Measurements from ENCODE around the gene UBIAD1.

UBIAD1 gene

GRCh38 chr1:11272832-11273594 is at the start of gene UBIAD1:
TSS of gene UBIAD1 (plus strand) at chr1:11273198. CDS start at chr1:11273532, 334 bp downstream.
- CTCF ChIA-PET: interaction anchor here (1.0 to 3.0 kb wide), 4 partner anchors 10 to 32 kb away, joined by 3 to 10 read pairs (median 6); partner anchors contain the start of gene MTOR
- DNase-seq (ENCODE audit: extremely low spot score): peak; percentile 98
- no peak for TF ChIP-seq CTCF (IDR thresholded peaks at IDR 0.05; ENCODE audit: control extremely low read depth, extremely low read depth, low read depth, missing control alignments)
- POLR2A ChIA-PET: interaction anchor here (0.7 to 1.2 kb wide), 2 partner anchors 11 to 298 kb away, joined by 3 to 4 read pairs; partner anchors contain the start of gene MTOR

- ChIA-PET POLR2A (no interaction called here), CTCF (interaction anchor here (1.2 to 8.9 kb wide), 5 partner anchors 9 to 189 kb away, joined by 3 to 65 read pairs (median 4); no protein-coding TSS in a partner anchor)
Measured at GRCh38 chr1:11227106-11228077, 45.6 kb upstream of the UBIAD1 start.

GRCh38 chr1:11229203-11229602 is 43.8 kb upstream of the UBIAD1 start:
- TF ChIP-seq CTCF (IDR thresholded peaks at IDR 0.05; ENCODE audit: control extremely low read depth, extremely low read depth, low read depth, missing control alignments): no peak
- ChIA-PET CTCF (interaction anchor here (1.2 to 8.9 kb wide), 6 partner anchors 9 to 414 kb away, joined by 3 to 65 read pairs (median 4); no protein-coding TSS in a partner anchor), POLR2A (no interaction called here)
- DNase-seq (ENCODE audit: extremely low spot score): no peak

More at GRCh38 chr1:11227106-11228077, 45.6 kb upstream of the UBIAD1 start:
- TF ChIP-seq CTCF (IDR thresholded peaks at IDR 0.05; ENCODE audit: control extremely low read depth, extremely low read depth, low read depth, missing control alignments): no peak
- DNase-seq (ENCODE audit: extremely low spot score): peak; percentile 39

- TF ChIP-seq CTCF (IDR thresholded peaks at IDR 0.05; ENCODE audit: control extremely low read depth, extremely low read depth, low read depth, missing control alignments): no peak
- no peak for DNase-seq (ENCODE audit: extremely low spot score)
- ChIA-PET POLR2A (no interaction called here), CTCF (interaction anchor here (1.0 to 8.9 kb wide), 3 partner anchors 8 to 196 kb away, joined by 3 to 65 read pairs (median 4); no protein-coding TSS in a partner anchor)
Measured at GRCh38 chr1:11233208-11233607, 39.8 kb upstream of the UBIAD1 start.

- CTCF ChIA-PET: interaction anchor here (1.2 to 1.3 kb wide), 2 partner anchors 8 to 25 kb away, joined by 3 read pairs; partner anchors contain the start of gene MTOR
- no peak for TF ChIP-seq CTCF (IDR thresholded peaks at IDR 0.05; ENCODE audit: control extremely low read depth, extremely low read depth, low read depth, missing control alignments)
- DNase-seq (ENCODE audit: extremely low spot score): no peak
- POLR2A ChIA-PET: no interaction called here
Measured at GRCh38 chr1:11237356-11237755, 35.6 kb upstream of the UBIAD1 start.

GRCh38 chr1:11238311-11238710 is 34.7 kb upstream of the UBIAD1 start:
- DNase-seq (ENCODE audit: extremely low spot score): no peak
- TF ChIP-seq CTCF (IDR thresholded peaks at IDR 0.05; ENCODE audit: control extremely low read depth, extremely low read depth, low read depth, missing control alignments): no peak
- ChIA-PET POLR2A (no interaction called here), CTCF (interaction anchor here (1.0 to 1.3 kb wide), 3 partner anchors 9 to 24 kb away, joined by 3 read pairs; partner anchors contain the start of gene MTOR)

Measured in GM10248 (cell line).